Suprapubic skin (tissue), 4 donors: ENCODE data around the gene CADM3. TPM values are rescaled to one million over a fixed set of nuclear protein-coding genes. Genes with fewer than 3 reads are reported as not detected.

ENCODE experiments used
- DNase-seq, 2 donors: peaks; one replicate each; pipeline ENCODE4 v3.0.0-alpha.2; 2019; ENCODE audit warnings: low spot score in 2 of 2
- H3K27ac ChIP-seq: fragments of 200-600 bp; sonication (generic); one replicate; pipeline ENCODE4 v1.5.1; 2019
- H3K27me3 ChIP-seq: fragments of 200-600 bp; sonication (generic); one replicate; pipeline ENCODE4 v1.5.1; 2019
- H3K36me3 ChIP-seq: fragments of 200-600 bp; sonication (generic); one replicate; pipeline ENCODE4 v1.5.1; 2019
- H3K4me1 ChIP-seq: fragments of 200-600 bp; sonication (generic); one replicate; pipeline ENCODE4 v1.5.1; 2019
- H3K4me3 ChIP-seq: fragments of 200-600 bp; sonication (generic); one replicate; pipeline ENCODE4 v1.5.1; 2019; ENCODE audit warnings: mild to moderate bottlenecking
- H3K9me3 ChIP-seq: fragments of 200-600 bp; sonication (generic); one replicate; pipeline ENCODE4 v1.5.1; 2019
- CTCF ChIP-seq, 2 donors: fragments of 200-600 bp in 1 of 2; fragments of 450-650 bp in 1 of 2; sonication (generic) in 1 of 2; IDR thresholded peaks; one replicate each; pipeline ENCODE4 v1.5.1; 2016 to 2019; ENCODE audit warnings: antibody characterized with exemption in 2 of 2, mild to moderate bottlenecking in 1 of 2, moderate library complexity in 1 of 2
- EP300 ChIP-seq: sonication (generic); formaldehyde crosslinking; IDR thresholded peaks from one replicate; pipeline ENCODE4 v1.6.1; 2017; ENCODE audit warnings: antibody characterized with exemption
- POLR2A ChIP-seq, 2 donors: fragments of 450-650 bp; IDR thresholded peaks; one replicate each; pipeline ENCODE4 v1.6.1; 2017; ENCODE audit warnings: antibody characterized with exemption in 2 of 2, mild to moderate bottlenecking in 2 of 2, moderate library complexity in 2 of 2
- POLR2AphosphoS5 ChIP-seq, 3 donors: sonication (generic); formaldehyde crosslinking; IDR thresholded peaks; one replicate each; pipeline ENCODE4 v1.6.1; 2017; ENCODE audit warnings: antibody characterized with exemption in 3 of 3
- WGBS: methylation state at CpG from one replicate; pipeline ENCODE4 v1.1.5; 2018; 5-methylcytosine and 5-hydroxymethylcytosine counted together
- total RNA-seq, 4 donors: library from RNA; depleted of rRNA; stranded (reverse); fragments of >200 nt; gene quantifications; one replicate each; pipeline ENCODE4 v1.1.0, GENCODE V29; 2016

Gene CADM3
- 1 to 10 TPM; 4.3 to 9.8 (median 7.9) TPM for total RNA-seq

- Histone ChIP-seq H3K27ac (no peak within 1 kb of the TSS), H3K9me3 (no peaks in the 10 kb centered on the region), H3K4me1 (peaks cover 24% of the 10 kb centered on the region), H3K36me3 (no peaks in the 10 kb centered on the region), H3K4me3 (peak within 1 kb of the TSS; percentile 52), H3K27me3 (peaks cover 60% of the 10 kb centered on the region)
- no peak for TF ChIP-seq EP300
- TF ChIP-seq POLR2AphosphoS5 (IDR thresholded peaks at IDR 0.05), result no peak
- no peak for DNase-seq
- 17% methylated on average over 2 of the region's 29 CpGs for WGBS
Measured at GRCh38 chr1:159171254-159171687, at the start of gene CADM3. TSS of gene CADM3 (plus strand) at chr1:159171615. CDS start at chr1:159171766, 151 bp downstream.

- Histone ChIP-seq H3K27me3 (no peaks in the 10 kb centered on the region), H3K9me3 (no peaks in the 10 kb centered on the region), H3K27ac (no peak overlapping the region), H3K4me1 (no peaks in the 10 kb centered on the region), H3K36me3 (no peaks in the 10 kb centered on the region), H3K4me3 (no peak overlapping the region)
- no peak for DNase-seq
- TF ChIP-seq POLR2AphosphoS5 (IDR thresholded peaks at IDR 0.05) (no peak), POLR2A (IDR thresholded peaks at IDR 0.05) (no peak), CTCF (IDR thresholded peaks at IDR 0.05) (no peak), EP300 (no peak)
- 41% methylated on average over 2 of the region's 2 CpGs for WGBS
Measured at GRCh38 chr1:159122005-159122621, 49.3 kb upstream of the CADM3 start.

- no peak for TF ChIP-seq POLR2A (IDR thresholded peaks at IDR 0.05)
- no peak for TF ChIP-seq POLR2AphosphoS5 (IDR thresholded peaks at IDR 0.05)
- Histone ChIP-seq H3K4me3 (no peak overlapping the region), H3K36me3 (no peaks in the 10 kb centered on the region), H3K4me1 (no peaks in the 10 kb centered on the region), H3K9me3 (no peaks in the 10 kb centered on the region), H3K27ac (no peak overlapping the region), H3K27me3 (no peaks in the 10 kb centered on the region)
- no peak for DNase-seq
- WGBS, result 92% methylated on average over 5 of the region's 5 CpGs
Measured at GRCh38 chr1:159123587-159123986, 47.8 kb upstream of the CADM3 start.

- DNase-seq, result peak in 1 of 2 donors; percentile 64
- Histone ChIP-seq H3K27me3 (peaks cover 3% of the 10 kb centered on the region), H3K27ac (no peak overlapping the region), H3K4me3 (no peak overlapping the region), H3K36me3 (no peaks in the 10 kb centered on the region), H3K4me1 (no peaks in the 10 kb centered on the region), H3K9me3 (no peaks in the 10 kb centered on the region)
- WGBS, result 56% methylated on average over 12 of the region's 12 CpGs
- no peak for TF ChIP-seq POLR2A (IDR thresholded peaks at IDR 0.05)
- peak; percentile 52 to 79 for TF ChIP-seq CTCF (IDR thresholded peaks at IDR 0.05)
Measured at GRCh38 chr1:159132271-159132881, 39.0 kb upstream of the CADM3 start.

GRCh38 chr1:159140474-159140873, 30.9 kb upstream of the CADM3 start:
- 78% methylated on average over 7 of the region's 7 CpGs for WGBS
- no peak overlapping the region for H3K27ac ChIP-seq
- H3K36me3 ChIP-seq, result no peaks in the 10 kb centered on the region
- H3K9me3 ChIP-seq, result no peaks in the 10 kb centered on the region
- no peak for TF ChIP-seq POLR2AphosphoS5 (IDR thresholded peaks at IDR 0.05)
- no peak for TF ChIP-seq EP300
- no peak for TF ChIP-seq POLR2A (IDR thresholded peaks at IDR 0.05)
- TF ChIP-seq CTCF (IDR thresholded peaks at IDR 0.05), result no peak
- peaks cover 41% of the 10 kb centered on the region for H3K27me3 ChIP-seq
- DNase-seq, result no peak
- H3K4me3 ChIP-seq, result no peak overlapping the region
- peaks cover 4% of the 10 kb centered on the region for H3K4me1 ChIP-seq

- H3K4me3 ChIP-seq, result no peak overlapping the region
- H3K27me3 ChIP-seq, result peaks cover 41% of the 10 kb centered on the region
- WGBS, result 39% methylated on average over 17 of the region's 18 CpGs
- no peak overlapping the region for H3K27ac ChIP-seq
- no peak for DNase-seq
- H3K36me3 ChIP-seq, result no peaks in the 10 kb centered on the region
- no peak for TF ChIP-seq EP300
- no peak for TF ChIP-seq POLR2AphosphoS5 (IDR thresholded peaks at IDR 0.05)
- no peak for TF ChIP-seq CTCF (IDR thresholded peaks at IDR 0.05)
- no peak for TF ChIP-seq POLR2A (IDR thresholded peaks at IDR 0.05)
- H3K9me3 ChIP-seq, result no peaks in the 10 kb centered on the region
- H3K4me1 ChIP-seq, result peaks cover 4% of the 10 kb centered on the region
Measured at GRCh38 chr1:159141584-159142390, 29.6 kb upstream of the CADM3 start.
